HG03342 (cell line): ENCODE results near the gene FCHSD2.

Source experiments
- ATAC-seq: cut with Tn5 transposase; IDR thresholded peaks from one replicate; pipeline ENCODE4 v1.9.1; 2021; ENCODE audit warnings: mild to moderate bottlenecking, moderate library complexity; ENCODE audit not compliant: unreplicated experiment

The FCHSD2 gene

DNA sequence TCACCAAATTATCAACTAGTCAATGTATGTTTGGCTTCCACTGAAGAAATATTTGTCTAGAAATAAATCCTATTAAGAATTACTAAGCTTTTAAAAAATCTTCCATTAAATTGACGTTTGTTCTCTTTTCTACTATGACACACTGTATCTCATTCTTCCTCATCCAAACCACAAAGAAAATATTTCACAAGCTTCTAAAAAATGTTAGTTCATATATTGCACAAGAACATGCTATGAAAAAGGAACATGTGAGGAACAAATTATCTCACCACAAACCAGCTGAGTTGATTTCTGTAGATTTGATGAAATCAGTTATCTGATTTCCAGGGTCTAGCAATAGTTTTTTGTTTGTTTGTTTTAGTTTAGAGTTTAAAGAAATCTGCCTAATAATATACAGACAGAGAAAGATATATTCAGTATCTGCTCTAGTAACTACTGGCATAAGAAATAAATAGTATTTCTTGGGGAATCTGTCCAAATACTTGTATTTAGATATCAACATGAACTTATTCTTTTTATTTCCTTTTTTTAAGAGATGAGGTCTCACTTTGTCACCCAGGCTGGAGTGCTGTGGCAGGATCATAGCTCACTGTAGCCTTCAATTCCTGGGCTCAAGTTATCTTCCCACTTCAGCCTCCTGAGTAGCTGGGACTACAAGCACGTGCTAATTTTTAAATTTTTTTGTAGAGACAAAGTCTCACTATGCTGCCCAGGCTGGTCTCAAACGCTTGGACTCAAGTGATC is 166.2 kb downstream of the FCHSD2 start:
- no peak for ATAC-seq

DNA sequence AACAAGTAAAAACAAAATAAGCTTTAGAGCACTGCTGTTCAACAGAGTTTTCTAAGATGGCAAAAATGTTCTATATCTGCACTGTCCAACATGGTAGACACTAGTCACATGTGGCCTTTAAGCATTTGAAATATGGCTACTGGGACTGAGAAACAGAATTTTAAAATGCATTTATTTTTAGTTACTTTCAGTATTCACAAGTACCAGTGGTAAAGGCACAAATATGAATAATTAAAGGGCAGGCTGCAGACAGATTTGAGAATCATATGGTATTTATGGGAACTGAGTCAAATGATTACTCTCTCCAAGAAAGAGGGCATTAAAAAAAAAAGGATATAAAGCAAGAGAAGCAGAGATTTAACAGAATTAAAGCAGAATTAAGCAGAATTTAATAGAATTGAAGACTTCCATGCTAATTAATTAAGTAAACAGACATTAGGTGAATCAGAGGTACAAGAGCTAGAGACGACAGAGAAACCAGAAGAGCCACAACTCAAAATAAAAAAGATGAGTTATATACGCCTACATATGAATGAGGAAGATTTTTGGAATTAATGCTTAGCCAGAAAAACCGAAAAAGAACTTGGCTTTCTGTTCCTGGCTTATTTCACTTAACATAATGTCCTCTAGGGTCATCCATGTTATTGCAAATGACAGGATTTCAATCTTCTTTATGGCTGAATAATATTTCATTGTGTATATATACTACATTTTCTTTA is 167.5 kb downstream of the FCHSD2 start:
- ATAC-seq = no peak

DNA sequence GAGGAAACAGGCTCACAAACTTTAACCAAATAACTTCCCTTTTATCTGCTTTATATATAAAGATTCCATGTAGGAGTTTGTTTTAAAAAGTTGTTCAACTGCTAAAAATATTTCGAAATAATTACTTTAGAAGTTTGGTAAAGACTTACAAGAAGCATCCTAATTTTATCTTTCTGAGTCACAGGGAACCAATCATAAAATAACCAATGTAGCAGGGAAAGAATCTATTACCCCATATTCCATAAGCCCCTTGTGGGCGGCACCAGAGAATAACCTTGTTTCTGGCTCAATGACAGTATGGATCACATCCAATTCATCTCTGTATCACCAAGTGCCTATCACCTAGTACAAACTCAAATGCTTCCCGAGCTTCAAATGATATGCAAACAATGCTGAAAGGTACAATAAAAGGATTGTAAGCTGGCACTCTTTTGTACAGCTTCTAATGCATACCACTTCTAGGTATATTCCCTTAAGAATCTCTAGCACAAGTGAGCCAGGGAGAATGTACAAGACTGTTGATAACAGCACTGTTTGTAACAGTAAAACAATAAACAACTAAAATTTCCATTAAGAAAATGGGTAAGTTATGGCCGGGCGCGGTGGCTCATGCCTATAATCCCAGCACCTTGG is 169.5 kb downstream of the FCHSD2 start:
- no peak for ATAC-seq

DNA sequence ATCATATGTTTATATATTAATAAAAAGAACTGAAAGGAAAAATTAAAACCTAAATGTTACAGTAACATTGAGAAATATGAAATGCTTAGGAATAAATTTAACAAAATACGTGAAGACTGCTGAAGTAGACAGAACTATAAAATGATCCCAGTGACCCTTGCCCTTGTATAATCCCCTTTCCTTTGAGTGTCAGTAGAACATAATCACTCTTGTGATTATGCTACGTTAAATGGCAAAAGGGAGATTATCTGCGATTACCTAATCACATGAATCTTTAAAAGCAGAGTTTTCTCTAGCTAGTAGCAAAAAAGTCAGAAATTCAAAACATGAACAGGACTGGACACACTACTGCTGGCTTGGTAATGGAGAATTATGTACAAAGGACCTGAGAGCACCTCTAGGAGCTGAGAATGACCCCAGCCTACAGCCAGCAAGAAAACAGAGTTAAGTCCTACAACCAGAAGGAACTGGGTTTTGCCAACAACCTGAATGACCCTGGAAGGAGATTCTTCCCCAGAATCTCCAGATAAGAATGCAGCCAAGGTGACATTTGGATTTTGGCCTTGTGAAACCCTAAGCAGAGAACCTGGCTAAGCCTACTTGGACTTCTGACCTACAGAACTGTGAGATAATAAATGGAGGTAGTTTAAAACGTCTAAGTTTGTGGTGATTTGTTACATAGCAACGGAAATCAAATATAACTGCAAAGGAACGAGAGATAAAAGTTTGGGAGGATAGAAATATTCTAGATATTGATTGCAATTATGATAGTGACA is 170.7 kb downstream of the FCHSD2 start:
- ATAC-seq = no peak

DNA sequence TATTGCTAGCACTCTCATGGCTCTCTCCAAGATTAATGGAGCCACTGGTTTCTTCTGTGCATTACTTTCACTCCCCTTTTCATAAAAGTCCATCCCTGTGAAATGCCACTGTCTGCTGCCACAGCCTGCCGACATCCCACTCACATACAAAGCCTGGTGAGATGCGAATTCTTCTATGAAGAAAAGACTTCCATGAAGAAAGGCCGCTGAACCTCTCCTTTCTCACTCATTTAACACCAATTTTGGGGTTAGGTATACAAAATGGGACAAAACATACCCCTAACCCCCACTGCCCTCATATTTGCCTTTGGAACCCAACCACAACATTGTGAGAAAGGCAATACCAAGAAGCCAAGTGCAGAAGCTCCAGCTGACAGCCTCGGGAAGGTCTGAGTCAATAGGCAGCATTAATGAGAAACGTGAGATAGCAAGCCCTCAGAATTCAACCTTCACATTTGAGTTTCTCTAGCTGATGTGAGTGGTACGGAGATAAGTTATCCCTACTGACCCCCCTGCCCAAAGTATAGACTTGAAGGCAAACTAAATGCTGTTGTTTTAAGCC is 171.5 kb downstream of the FCHSD2 start:
- ATAC-seq = no peak

DNA sequence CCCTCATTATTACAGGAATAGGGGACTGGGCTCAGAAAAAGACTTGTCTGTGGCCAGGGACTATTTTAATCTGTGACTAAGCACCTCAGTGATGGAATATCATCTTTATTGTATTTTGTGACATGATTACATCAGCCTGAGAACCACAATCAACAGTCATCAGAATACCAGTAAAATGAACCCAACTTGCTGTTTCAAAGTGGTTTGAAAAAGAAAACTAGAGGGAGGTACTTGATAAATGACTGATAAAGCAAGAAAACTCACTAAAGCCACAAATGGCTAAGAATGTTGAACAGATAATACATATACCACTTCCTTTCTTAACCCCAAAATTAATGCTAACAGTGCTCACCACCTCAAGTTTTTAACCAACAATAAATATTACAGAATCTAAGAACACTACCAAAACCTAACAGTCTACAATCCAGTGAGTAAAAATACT is 172.2 kb downstream of the FCHSD2 start:
- peak; percentile 59 for ATAC-seq

DNA sequence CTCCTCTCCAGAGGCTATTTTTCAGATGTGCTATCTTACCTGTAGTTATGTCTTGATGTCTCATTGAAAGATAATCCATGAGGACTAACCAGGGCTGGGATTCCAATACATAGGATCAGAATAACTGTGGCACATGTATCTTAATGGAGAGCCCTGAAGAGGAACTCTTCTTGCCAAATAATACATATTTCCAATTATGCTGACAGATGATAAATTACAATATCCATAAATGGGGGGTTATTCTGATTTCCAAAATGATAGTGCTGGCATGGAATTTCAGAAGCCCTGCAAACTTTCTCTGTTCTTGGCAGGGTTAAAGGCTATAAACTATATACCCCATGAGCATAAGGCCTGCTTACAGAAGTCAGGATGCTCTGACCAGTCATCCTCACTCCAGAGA is 173.7 kb downstream of the FCHSD2 start:
- no peak for ATAC-seq

DNA sequence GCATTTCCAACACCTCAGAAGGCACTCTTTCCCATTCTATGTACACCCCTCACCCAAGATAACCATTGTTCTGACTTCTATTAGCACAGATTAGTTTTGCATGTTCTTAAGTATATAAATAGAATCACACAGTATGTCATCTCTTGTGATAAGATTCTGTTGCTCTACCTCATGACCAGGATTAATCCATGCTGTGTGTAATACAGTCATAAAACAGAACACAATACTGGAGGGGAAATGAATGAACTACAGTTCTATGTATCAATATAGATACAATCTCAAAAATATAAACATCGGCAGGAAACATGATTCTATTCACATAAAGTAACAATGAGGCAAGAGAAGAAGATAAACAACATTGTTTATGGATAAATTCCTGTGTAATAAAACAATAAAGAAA is 176.4 kb downstream of the FCHSD2 start:
- ATAC-seq = no peak

DNA sequence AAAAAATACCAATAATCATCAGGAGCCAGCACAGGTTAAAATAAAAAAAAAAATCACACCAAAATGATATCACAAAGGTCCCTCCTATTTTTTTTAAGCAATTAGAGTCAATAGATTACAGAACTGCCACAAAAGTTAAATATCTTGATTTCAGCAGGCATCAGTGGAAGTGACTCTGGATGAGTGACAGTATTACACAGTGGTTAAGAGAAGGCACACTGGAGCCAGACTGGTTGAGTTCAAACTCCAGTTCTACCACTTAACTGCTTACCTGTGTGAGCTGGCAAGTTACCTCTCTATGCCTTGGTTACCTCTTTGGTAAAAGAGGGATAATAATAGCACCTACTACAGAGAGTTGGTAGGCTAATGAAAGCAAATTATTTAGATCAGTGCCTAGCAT is 179.4 kb downstream of the FCHSD2 start:
- no peak for ATAC-seq

DNA sequence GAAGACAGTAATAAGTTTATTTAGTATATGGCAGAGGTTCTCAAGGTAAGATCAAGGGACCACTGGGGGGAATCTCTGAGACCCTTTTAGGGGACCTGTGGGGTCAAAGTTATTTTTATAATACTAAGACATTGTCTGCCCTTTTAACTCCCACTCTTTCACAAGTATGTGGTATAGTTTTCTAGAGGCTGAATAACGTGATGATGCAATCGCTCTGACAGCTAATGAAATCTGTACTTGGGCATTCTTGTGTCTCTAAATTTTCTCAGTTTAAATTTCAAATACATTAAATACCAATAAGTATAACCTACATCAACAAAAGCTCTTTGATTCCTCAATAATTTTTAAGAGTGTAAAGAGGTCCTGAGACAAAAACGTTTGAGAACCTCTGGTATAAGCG is 180.0 kb downstream of the FCHSD2 start:
- ATAC-seq = no peak

DNA sequence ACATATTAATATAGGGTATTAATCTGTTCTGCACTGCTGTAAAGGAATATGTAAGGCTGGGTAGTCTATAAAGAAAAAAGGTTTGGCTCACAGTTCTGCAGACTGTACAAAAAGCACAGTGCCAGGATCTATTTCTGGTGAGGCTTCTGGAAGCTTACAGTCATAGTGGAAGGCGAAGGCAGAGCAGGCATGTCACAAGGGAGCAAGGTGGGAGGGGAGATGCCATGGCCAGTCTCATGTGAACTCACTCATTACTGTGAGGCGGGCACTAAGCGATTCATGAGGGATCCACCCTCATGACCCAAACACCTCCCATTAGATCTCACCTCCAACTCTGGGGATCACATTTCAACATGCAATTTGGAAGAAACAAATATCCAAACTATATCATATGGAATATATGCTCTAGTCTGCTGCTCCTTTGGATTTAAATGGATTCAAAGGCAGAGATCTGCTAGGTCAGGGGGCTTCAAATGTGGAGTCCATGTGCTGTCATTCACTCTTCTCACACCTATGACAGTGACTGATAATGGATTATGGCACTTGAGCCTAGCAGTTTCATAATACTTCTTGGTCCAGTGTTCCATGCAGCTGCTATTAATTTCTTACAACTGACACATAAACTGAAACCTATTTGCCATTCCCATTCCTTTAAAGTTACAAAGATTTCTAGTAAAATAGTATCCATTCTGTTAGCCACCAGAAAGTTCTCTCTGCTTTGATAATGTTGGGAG is 182.0 kb downstream of the FCHSD2 start:
- no peak for ATAC-seq

DNA sequence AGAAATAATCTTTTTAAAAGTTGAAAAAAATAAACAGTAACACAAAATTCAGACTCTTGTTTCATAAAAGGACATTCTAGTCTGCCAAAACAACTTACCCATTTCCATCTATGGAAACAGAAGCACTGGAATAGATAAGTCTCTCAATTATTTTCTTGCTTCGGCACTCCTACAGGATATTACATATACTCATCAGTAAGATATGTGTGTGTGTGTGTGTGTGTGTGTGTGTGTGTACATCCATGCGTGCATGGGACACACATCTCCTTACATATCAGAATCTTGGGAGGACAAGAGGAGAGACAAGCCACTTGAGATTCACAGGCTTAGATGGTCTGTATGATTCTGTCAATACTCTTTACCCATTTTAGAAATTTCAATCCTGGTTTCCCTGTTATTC is 183.3 kb downstream of the FCHSD2 start:
- no peak for ATAC-seq

DNA sequence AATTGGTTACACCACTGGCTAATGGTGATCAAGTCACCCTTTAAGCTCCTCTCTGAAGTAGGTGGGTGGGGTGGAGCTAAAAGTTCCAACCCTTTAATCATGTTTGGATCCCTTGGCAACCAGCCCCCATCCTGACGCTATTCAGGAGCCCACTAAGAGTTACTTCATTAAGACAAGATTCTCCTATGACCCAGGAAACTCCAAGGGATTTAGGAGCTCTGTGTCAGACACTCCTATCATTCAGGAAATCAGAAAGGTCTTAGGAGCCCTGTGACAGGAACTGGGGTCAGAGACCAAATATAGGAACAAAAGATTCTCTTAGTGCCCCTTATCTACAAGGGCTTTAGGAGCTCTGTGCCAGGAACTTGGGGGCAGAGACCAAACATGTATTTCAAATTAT is 186.7 kb downstream of the FCHSD2 start:
- no peak for ATAC-seq

DNA sequence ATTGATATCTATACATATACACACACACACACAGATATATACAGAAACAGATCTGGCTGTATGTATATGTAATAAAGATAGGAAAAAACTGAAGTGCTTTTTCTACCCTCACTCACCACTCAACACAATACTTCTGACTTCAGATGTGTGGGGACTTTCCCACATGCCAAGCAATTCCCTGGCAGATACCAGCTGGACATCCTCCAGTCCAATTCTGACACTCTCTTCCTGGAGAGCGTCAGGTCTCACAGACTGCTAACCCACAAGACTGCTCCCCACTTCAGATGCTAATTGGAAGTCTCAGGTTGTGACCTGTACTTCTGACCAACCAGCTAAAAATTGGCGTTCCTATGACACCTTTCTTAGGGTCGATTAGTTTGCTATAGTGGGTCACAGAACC is 187.3 kb downstream of the FCHSD2 start:
- no peak for ATAC-seq

DNA sequence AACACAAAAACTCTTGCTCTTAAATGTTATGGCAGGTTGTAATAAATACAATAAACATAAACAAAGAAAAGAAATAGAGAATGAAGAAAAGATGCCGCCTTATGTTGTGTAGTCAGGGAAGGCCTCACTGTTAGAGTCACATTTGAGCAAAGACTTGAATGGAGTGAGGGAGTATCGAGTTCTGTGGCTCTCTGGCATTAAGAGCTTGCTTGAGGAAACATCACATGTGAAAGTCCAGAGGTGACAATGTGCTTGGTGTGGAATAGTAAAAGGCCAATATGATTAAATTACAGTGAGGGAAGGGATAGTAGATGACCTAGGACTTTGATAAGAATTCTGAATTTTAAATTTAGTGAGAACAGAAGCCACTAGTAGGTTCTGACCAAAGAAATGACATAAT is 188.5 kb downstream of the FCHSD2 start:
- ATAC-seq = no peak

DNA sequence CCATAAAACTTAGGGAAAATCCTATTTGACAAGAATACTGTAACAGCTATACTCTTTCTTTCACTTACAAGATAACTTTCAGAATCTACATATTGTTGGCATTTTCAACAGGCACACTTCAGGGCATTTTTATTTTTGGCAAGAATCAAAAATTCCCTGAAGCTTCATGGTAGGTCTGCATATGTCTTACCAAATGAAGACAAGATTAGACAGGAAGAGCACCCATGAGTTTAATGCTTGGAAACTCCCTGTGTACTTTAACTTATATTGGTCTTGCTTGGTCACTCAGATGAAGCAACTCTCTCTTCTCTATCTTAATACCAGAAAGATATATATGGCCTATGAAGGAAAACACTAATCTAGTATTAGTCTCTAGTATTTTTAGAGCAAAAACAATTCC is 190.2 kb downstream of the FCHSD2 start:
- ATAC-seq = peak; percentile 49

DNA sequence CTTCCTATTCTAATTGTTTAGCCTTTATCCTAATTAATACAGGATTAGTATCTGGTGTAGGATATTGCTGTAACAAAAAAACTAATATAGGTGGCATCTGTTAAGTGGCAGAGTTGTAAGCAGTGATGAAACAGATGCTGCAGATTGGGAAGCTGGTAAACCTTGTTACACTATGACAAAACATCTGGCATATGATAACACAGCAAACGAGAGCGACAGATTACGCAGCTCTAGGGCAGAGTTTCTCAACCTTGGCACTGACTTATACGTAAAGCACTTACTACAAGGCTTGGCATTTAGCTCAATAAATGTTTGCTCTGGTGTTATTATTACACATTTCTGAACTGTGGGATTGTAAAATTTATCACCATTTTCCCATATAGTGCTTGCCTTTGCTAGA is 190.9 kb downstream of the FCHSD2 start:
- no peak for ATAC-seq

DNA sequence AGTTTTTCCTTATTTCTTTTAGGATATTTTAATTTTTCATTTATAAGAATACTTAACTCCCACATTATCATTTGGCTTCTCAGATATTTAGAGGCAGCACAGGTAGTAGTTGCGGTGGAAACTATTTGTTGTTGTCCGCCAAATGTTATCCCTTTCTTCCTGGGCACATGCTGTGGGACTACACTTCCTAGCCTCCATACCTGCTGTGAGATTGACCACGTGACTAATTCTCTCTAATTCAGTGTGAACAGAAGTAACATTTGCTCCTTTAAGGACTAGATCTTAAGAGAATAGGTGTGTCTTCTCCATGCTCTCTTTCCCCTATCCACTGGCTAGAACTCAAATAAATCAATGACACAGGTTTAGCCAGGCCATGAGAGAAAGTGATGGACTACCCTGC is 191.4 kb downstream of the FCHSD2 start:
- ATAC-seq = no peak

DNA sequence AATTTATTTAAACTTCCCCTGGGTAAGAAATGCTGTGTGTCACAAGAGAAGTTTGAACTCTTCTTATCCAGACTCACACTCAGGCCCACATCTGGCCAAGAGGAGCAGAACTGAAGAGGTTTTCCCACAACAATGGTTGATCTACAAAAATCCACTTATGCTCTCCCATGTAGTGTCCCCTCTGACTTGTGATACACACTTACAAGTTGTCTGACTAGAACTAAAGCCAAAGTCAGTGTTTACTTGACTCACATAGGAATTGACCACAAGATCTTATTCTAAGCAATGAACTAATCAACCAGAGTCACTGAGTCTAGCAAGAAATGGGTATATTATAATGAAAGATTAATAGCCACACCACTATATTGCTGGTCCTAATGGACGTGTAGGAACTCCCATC is 194.9 kb downstream of the FCHSD2 start:
- no peak for ATAC-seq

DNA sequence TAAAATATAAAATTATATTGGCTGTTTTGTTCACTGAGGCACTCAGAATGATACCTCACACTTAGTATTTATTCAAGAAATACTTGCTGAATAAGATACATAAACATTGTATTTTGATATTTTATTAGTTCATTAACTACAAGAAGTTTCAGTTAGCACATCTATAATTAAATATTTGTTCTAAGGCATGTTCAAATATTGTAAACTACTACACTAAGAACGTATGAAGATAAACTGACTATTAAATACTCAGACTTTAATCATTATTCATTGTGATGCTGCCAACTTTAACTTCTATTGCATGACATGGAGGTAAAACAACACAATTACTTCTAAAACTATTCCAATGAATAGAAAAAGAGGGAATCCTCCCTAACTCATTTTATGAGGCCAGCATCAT is 198.5 kb downstream of the FCHSD2 start:
- no peak for ATAC-seq
